GM23248 (cell line): Measurements from ENCODE around the gene ATP2A2.

ENCODE experiments used
- EZH2 ChIP-seq: fragments of 200-600 bp; sonication (generic); IDR thresholded peaks from 2 replicates; pipeline ENCODE4 v1.6.1; 2018; ENCODE audit warnings: antibody characterized with exemption, mild to moderate bottlenecking; ENCODE audit not compliant: insufficient read depth, poor library complexity, severe bottlenecking
- EZH2phosphoT487 ChIP-seq: fragments of 200-600 bp; sonication (generic); IDR thresholded peaks from 2 replicates; pipeline ENCODE4 v1.6.1; 2018; ENCODE audit warnings: antibody characterized with exemption, moderate library complexity, mild to moderate bottlenecking, low read depth; ENCODE audit not compliant: insufficient read depth

- no peak for TF ChIP-seq EZH2
- TF ChIP-seq EZH2phosphoT487 = no peak
These were observed 2.9 kb upstream of the ATP2A2 start for GRCh38 chr12:110278255-110278536.
